Measurements from ENCODE around the gene KRT5.

Gene KRT5

DNA sequence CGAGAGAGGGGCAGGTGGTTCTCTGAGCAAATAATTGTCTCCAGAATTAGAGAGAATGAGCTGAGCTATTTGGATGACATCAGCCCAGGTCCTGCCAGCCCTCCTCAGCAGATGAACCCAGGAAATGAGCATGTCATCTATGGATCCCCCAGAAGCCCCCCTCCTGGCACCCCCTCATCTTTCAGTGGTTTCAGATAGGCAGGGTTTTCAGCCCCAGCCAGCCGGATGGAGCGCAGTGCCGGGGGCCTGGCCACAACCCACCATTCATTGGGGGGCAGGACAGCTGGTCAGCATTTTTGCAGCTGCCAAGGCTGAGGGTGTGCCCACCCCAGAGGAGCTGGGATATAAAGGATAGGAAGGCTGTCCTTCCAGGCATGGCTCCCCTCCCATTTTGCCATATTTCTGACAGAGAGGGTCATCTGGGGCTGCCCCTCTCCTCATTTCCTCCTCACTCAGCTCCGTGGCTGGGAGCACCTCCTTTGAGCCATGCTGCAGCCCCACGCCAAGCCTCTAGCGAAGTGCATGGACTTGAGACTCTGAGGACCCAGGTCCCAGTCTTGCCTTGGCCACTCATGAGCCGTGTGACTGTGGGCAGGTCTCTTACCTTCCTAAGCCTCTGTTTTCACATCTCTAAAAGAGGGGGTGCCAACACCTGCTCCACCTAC, 38.7 kb upstream of the KRT5 start:
- DNase-seq (ENCODE audit: low read depth) = no peak
- TF ChIP-seq, protein P1, sequence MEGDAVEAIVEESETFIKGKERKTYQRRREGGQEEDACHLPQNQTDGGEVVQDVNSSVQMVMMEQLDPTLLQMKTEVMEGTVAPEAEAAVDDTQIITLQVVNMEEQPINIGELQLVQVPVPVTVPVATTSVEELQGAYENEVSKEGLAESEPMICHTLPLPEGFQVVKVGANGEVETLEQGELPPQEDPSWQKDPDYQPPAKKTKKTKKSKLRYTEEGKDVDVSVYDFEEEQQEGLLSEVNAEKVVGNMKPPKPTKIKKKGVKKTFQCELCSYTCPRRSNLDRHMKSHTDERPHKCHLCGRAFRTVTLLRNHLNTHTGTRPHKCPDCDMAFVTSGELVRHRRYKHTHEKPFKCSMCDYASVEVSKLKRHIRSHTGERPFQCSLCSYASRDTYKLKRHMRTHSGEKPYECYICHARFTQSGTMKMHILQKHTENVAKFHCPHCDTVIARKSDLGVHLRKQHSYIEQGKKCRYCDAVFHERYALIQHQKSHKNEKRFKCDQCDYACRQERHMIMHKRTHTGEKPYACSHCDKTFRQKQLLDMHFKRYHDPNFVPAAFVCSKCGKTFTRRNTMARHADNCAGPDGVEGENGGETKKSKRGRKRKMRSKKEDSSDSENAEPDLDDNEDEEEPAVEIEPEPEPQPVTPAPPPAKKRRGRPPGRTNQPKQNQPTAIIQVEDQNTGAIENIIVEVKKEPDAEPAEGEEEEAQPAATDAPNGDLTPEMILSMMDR (IDR thresholded peaks at IDR 0.05; ENCODE audit: control insufficient read depth, extremely low read depth, insufficient read depth) = no peak
- H3K4me3 ChIP-seq (ENCODE audit: low read depth, low read length) = no peak overlapping the region

DNA sequence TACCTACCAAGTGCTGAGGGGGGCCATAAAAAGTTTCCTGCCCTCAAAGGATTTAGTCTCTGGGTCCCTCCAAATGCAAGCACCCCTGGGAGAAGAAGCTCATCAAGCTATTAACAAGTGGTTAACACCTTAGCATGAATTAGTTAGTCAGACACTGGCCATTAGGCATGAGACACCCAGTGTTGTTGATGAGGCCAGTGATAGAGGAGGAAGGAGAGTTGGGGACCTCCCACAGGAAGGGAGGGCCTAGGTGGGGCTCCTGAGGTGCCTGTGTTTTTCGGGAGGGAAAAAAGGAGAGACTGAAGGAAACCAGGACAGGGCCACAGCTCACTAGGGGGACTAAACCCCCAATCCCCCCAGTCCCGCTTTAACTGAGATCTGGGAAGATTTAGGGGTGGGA, 37.3 kb upstream of the KRT5 start:
- TF ChIP-seq, protein P1 (IDR thresholded peaks at IDR 0.05; ENCODE audit: control insufficient read depth, extremely low read depth, insufficient read depth) = no peak
- no peak overlapping the region for H3K4me3 ChIP-seq (ENCODE audit: low read depth, low read length)
- DNase-seq (ENCODE audit: low read depth) = no peak

DNA sequence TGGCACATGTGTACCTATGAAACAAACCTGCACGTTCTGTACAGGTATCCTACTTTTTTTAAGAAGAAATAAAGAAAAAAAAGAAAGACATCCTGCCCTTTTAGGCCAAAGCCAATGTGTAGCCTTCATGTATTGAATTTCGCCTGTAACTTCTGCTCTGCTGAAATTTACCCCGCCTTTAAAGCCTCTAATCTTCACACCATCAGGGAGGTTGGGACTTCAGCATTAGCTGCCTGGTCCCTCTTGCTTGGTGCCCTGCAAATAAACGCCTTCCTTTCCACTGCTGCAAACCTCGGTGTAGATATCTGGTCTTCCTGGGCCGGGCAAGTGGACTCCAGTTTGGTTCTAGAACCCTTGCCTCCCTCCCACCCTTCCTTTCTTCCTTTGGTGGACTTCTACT, 35.4 kb upstream of the KRT5 start:
- no peak for DNase-seq (ENCODE audit: low read depth)
- H3K4me3 ChIP-seq (ENCODE audit: low read depth, low read length) = no peak overlapping the region
- TF ChIP-seq, protein P1 (IDR thresholded peaks at IDR 0.05; ENCODE audit: control insufficient read depth, extremely low read depth, insufficient read depth) = no peak

DNA sequence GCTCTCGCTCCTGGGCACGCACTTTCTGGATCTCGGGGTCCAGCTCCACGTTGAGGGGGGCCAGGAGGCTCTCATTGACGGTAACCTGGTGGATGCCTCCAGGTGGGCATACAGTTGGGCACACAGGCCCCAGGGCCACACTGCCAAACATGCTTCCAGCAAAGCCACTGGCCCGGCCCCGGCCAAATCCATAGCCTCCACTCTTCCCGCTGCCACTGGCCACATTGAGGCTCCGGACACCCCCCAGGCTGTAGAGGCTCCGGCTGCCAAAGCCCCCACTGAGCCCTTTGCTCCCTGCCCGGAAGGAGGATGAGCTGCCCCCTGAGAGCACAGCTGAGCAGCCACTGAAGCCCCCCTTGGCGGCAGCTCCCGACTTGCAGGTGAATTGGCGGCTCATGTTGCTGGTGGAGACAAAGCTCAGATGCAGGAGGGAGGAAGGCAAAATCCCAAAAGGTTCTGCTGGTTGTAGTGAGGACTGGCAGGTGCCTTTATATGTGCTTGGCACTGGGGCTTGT, 32.5 kb upstream of the KRT5 start, which contains the start of gene KRT71:
Gene KRT71 (minus strand): TSS at position 465 of the 515 bp plus-strand sequence. CDS start 68 bp downstream, at position 397.
- no peak within 1 kb of the TSS for H3K4me3 ChIP-seq (ENCODE audit: low read depth, low read length)
- no peak for DNase-seq (ENCODE audit: low read depth)
- TF ChIP-seq, protein P1 (IDR thresholded peaks at IDR 0.05; ENCODE audit: control insufficient read depth, extremely low read depth, insufficient read depth) = no peak

DNA sequence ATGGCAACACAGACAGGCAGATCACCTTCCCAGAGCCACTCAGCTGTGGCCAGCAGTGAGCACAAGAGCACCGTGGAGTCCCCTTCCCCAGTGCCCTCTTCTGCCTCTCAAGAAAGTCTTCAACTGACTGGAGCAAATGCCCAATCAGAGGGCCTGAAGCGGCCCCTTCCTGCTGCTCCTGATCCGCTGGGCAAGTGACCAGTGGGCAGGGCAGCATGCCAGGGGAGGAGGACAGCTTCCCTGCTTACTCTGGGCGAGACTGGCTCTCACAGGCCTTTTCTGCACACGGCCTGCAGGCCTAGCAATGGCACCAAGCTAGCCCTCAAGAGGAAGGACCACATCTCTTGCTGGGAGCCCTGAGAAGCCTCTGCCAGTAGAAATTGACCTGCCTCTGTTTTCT, 31.9 kb upstream of the KRT5 start:
- TF ChIP-seq, protein P1 (IDR thresholded peaks at IDR 0.05; ENCODE audit: control insufficient read depth, extremely low read depth, insufficient read depth) = no peak
- no peak overlapping the region for H3K4me3 ChIP-seq (ENCODE audit: low read depth, low read length)
- peak; percentile 3 for DNase-seq (ENCODE audit: low read depth)

DNA sequence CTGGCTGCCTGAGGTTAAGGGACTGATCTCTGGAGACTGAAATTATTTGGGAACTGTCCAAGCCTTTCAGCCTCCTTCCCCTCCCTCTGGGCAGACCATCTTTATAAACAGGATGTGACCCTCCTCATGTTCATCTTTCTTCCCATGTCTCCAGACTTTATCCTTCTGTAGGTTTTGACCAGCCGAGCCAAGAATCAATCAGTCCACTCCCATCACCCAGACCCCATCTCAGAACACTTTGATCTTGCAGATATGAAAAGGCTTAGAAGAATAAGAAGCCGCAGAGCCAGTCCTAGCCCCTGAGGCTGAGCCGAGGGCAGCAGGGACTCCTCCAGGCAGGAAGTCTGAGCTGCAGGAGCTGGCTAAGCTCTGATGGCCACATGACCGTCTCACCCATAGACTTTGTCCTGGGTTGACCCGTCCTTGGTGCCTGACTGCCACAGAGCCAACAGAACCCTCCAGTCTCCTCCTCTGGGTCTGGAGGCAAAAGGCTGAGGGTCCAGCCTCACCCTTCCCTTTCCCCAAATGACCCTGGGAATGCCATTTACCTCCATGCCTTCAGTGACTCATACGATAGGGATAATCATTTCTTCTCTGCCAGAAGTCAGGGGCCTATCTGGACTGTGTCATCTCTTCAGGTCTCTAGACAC, 31.1 kb upstream of the KRT5 start:
- DNase-seq (ENCODE audit: low read depth) = no peak
- H3K4me3 ChIP-seq (ENCODE audit: low read depth, low read length) = no peak overlapping the region
- TF ChIP-seq, protein P1 (IDR thresholded peaks at IDR 0.05; ENCODE audit: control insufficient read depth, extremely low read depth, insufficient read depth) = no peak
